GM12873 (cell line): ENCODE measurements around the gene CCDC97.

Source experiments
- CTCF ChIP-seq: IDR thresholded peaks from 2 replicates; pipeline ENCODE4 v1.5.1; 2012; ENCODE audit warnings: low read depth, mild to moderate bottlenecking, moderate library complexity, low read length, control low read depth; ENCODE audit not compliant: insufficient read depth; ENCODE audit errors: missing control alignments

Gene CCDC97

GRCh38 chr19:41269055-41269454 is 40.9 kb upstream of the CCDC97 start:
- no peak for TF ChIP-seq CTCF

- TF ChIP-seq CTCF: no peak
Observed at GRCh38 chr19:41269571-41269970, 40.4 kb upstream of the CCDC97 start.

- no peak for TF ChIP-seq CTCF
Observed at GRCh38 chr19:41273076-41273475, 36.9 kb upstream of the CCDC97 start.

- no peak for TF ChIP-seq CTCF
Observed at GRCh38 chr19:41274802-41275201, 35.2 kb upstream of the CCDC97 start.

GRCh38 chr19:41276231-41276630 is 33.7 kb upstream of the CCDC97 start:
- TF ChIP-seq CTCF: no peak

GRCh38 chr19:41278478-41278877 is 31.5 kb upstream of the CCDC97 start:
- no peak for TF ChIP-seq CTCF

GRCh38 chr19:41288673-41289530 is 21.1 kb upstream of the CCDC97 start:
- no peak for TF ChIP-seq CTCF
